Urinary bladder (tissue), 4 donors: Measurements from ENCODE around the gene ACP1. TPM values are rescaled to one million over a fixed set of nuclear protein-coding genes. Genes with fewer than 3 reads are reported as not detected.

Experiments used
- DNase-seq: peaks from one replicate; pipeline ENCODE4 v3.0.0-alpha.2; 2015; ENCODE audit errors: extremely low spot score
- H3K27ac ChIP-seq: one replicate; pipeline ENCODE4 v1.5.1; 2013; ENCODE audit warnings: low read depth, mild to moderate bottlenecking, moderate library complexity
- H3K36me3 ChIP-seq: one replicate; pipeline ENCODE4 v1.6.1; 2013; ENCODE audit warnings: mild to moderate bottlenecking, moderate library complexity; ENCODE audit not compliant: insufficient read depth
- H3K4me1 ChIP-seq: one replicate; pipeline ENCODE4 v1.6.1; 2013; ENCODE audit warnings: mild to moderate bottlenecking, moderate library complexity; ENCODE audit not compliant: insufficient read depth
- H3K4me3 ChIP-seq: one replicate; pipeline ENCODE4 v1.5.1; 2013; ENCODE audit warnings: low read depth, low read length
- WGBS: extraction: QIAGEN DNeasy Blood & Tissue Kit; methylation state at CpG from one replicate; pipeline ENCODE4 v1.1.7; 2013; 5-methylcytosine and 5-hydroxymethylcytosine counted together
- polyA plus RNA-seq: library from polyadenylated mRNA; stranded (reverse); fragments of 200-250 nt; gene quantifications from one replicate; pipeline ENCODE4 v1.2.3, GENCODE V29; 2013
- total RNA-seq: library from RNA; depleted of rRNA; stranded (reverse); fragments of >200 nt; gene quantifications from one replicate; pipeline ENCODE4 v1.2.3, GENCODE V29; 2014
- donor health status: healthy with polysubstance abuse.
- donor health status: healthy.

ACP1 gene
- total and polyA plus RNA-seq, 2 donors: 84.5 to 132 TPM

DNA sequence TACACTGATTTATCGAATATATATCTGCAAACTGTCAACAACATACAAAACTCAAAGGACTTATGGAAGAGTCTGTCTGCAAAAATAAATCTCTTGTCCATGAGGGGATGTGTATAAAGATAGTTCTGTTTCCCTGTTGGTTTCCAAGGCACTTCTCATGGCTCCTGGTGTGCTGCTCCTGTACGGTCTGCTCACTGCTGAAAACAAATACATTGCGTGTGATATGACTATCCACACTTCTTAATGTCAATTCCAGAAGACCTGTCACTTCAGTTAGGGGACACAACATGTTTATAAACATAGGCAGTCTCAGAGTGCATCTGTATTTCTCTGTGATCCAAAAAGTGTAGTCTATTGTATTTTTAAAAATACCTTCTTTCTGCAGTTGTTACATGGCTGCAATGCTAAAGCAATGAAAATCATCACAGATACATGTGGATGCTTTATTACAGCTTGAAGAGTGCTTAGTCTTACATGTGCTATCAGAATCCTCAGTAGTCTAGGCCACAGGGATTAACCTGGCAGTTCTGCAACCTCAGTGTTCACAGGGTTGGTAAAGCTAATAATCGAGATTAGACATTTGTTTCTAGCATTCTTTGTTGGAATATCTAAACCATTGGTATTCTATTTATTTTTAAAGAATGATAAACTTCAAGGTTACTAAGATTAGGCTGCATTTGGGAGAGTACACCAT, 15.4 kb downstream of the ACP1 start:
- peaks cover 2% of the 10 kb centered on the region for H3K36me3 ChIP-seq
- no peak overlapping the region for H3K4me3 ChIP-seq
- H3K4me1 ChIP-seq: no peaks in the 10 kb centered on the region
- DNase-seq: no peak
- 80% methylated on average over 4 of the region's 4 CpGs for WGBS
- no peak overlapping the region for H3K27ac ChIP-seq

- H3K36me3 ChIP-seq: no peaks in the 10 kb centered on the region
- no peak overlapping the region for H3K4me3 ChIP-seq
These were observed 15.9 kb downstream of the ACP1 start for GRCh38 chr2:280650-281110.

DNA sequence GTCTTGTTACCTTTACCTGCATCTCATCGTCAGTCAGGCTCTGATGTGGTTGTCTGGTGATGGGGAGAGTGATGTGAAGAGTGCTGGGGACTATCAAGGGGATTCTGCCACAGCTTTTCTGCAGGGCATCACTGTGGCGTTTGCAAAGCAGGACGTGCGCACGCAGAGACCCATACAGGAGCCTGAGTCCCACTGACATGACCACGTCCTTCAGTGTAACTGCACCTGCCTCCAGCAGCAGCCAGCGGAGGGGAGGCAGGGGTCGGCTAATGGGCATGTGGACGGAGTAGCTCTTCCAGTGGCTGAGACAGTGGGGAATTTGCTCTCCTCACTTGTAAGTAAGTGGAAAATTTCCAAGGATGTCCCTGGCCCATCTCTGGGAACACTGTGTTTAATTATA, 16.6 kb downstream of the ACP1 start:
- H3K4me1 ChIP-seq: no peaks in the 10 kb centered on the region
- no peak overlapping the region for H3K27ac ChIP-seq
- H3K4me3 ChIP-seq: no peak overlapping the region
- H3K36me3 ChIP-seq: no peaks in the 10 kb centered on the region
- no peak for DNase-seq
- 92% methylated on average over 9 of the region's 9 CpGs for WGBS

More at GRCh38 chr2:280650-281110, 15.9 kb downstream of the ACP1 start:
- no peak for DNase-seq
- Histone ChIP-seq H3K27ac (no peak overlapping the region), H3K4me1 (no peaks in the 10 kb centered on the region)
- WGBS: 80% methylated on average over 7 of the region's 7 CpGs

GRCh38 chr2:282371-283263, 17.9 kb downstream of the ACP1 start:
- no peak for DNase-seq
- no peak overlapping the region for H3K4me3 ChIP-seq
- H3K4me1 ChIP-seq: no peaks in the 10 kb centered on the region
- WGBS: 94% methylated on average over 12 of the region's 12 CpGs
- no peaks in the 10 kb centered on the region for H3K36me3 ChIP-seq
- H3K27ac ChIP-seq: no peak overlapping the region

DNA sequence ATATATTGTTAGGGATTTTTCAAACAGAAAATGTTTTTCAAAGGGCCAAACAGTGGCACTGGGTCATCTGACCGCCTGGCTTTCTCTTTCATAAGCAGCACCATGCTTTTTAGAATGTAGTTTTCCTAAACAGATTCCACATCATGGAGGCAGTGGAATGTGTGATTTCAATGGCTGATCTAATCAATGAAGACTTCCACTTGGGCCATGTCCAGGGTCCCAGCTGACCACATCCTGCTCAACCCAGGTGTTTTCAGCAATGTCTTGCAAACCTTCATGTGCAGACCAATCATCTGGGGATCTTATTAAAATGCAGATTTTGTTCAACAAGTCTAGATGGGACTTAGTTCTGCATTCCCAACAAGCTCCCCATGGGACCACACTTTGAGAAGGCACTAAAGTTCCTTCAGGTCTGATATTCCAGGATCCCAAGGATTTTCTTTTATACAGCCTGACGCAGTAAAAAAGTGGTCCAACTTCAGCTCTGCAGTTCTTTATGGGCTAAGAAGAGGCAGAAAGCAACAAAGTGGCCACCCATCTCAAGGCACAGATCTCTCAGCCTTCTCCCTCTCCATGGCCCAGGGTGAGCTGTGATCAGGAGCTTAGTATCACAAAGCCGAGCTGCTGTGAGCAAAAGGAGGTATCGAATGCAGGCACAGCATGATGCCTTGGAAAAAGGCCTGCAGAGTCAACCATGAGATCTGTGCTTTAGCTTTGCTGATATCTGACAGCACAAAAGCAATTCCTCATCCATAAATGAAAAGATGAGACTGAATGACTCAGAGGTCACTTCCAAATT, 19.4 kb downstream of the ACP1 start:
- Histone ChIP-seq H3K27ac (no peak overlapping the region), H3K36me3 (no peaks in the 10 kb centered on the region), H3K4me1 (peaks cover 4% of the 10 kb centered on the region), H3K4me3 (no peak overlapping the region)
- 86% methylated on average over 4 of the region's 4 CpGs for WGBS
- no peak for DNase-seq

DNA sequence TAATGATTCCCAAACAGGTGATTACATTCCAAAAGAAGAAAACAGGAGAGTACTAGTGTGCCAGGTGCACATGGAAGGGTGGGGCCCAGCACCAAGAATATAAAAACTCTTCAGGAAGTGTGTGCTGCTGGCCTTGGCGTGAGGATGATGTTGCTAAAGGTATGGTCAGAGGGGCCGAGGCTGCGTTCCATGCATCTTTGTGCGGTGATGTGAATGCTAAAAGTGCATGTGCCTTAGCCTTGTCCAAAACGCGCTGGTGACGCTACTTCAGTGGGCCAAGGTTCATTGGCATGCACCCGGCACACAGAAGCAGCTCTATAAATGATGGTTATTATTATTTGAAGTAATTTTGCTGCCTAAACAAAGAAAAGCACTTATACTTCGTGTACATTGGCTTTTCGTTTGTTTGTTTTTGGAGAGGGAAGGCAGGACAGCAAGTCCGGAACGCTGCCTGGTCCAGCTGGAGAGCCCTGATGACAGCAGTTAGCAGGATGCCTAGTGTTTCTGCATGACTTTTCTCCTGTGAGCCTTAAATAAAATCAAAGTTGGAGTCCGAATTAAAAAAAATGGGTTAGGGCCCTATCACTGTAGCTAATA, 20.2 kb downstream of the ACP1 start:
- H3K4me1 ChIP-seq: peaks cover 4% of the 10 kb centered on the region
- WGBS: 78% methylated on average over 13 of the region's 13 CpGs
- no peak overlapping the region for H3K4me3 ChIP-seq
- H3K27ac ChIP-seq: no peak overlapping the region
- no peaks in the 10 kb centered on the region for H3K36me3 ChIP-seq
- no peak for DNase-seq

- WGBS: 59% methylated on average over 1 of the region's 1 CpG
- Histone ChIP-seq H3K4me3 (no peak overlapping the region), H3K27ac (no peak overlapping the region), H3K36me3 (no peaks in the 10 kb centered on the region), H3K4me1 (peaks cover 4% of the 10 kb centered on the region)
- no peak for DNase-seq
These were observed 20.8 kb downstream of the ACP1 start for GRCh38 chr2:285531-285930.

GRCh38 chr2:286035-286434, 21.3 kb downstream of the ACP1 start:
- H3K27ac ChIP-seq: no peak overlapping the region
- no peaks in the 10 kb centered on the region for H3K36me3 ChIP-seq
- H3K4me1 ChIP-seq: peaks cover 4% of the 10 kb centered on the region
- WGBS: 85% methylated on average over 6 of the region's 6 CpGs
- no peak for DNase-seq
- H3K4me3 ChIP-seq: no peak overlapping the region

DNA sequence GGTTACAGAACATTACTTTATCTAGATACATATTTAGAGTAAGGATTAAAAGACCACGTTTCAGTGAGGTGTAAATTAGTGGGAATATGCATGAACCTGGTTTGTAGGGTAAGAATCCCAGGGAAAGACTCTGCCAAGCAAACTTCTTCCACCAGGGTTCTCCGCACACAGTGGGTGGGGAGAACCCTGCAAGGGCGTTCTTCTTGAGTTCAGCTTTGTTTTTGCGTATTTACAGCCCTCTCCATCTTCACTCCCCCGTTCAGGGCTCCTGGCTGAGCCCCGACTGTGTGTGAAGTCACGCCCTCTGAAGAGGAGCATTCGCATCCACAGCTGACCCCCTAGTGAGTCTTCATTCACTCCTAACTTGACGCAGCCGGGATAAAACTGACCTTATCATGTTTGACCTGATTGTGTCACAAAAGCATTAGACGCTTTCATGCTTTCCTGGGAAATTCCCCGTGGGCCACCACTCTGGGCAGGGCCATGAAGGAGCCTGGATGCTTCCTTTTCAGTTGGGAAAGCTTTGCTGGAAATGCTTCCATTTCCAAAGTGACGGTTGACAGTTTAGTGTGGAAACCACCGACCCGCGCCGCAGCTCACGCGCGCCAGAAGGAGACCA, 22.1 kb downstream of the ACP1 start:
- H3K36me3 ChIP-seq: no peaks in the 10 kb centered on the region
- no peak for DNase-seq
- H3K4me1 ChIP-seq: peaks cover 4% of the 10 kb centered on the region
- no peak overlapping the region for H3K27ac ChIP-seq
- H3K4me3 ChIP-seq: peak overlapping the region; percentile 64
- WGBS: 26% methylated on average over 20 of the region's 20 CpGs

DNA sequence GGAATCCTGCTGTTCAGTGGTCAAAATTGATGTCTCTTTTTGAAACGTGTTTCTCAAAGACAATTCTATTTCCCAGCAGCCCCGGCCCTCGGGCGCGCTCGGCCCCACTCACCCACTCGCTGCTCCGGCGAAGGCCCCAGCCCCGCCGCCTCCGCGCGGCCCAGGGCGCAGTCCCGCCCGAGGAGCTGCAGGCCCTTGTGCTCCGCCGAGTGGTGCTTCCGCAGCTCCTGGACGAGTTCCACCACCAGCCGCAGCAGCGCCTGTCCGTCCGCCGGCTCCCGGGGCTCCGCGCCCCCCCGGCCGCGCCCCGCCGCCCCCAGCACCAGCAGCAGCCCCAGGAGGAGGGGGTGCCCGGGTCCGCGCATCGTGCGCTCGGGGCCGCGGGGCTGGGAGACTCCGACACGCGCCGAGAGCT, 22.7 kb downstream of the ACP1 start:
- Histone ChIP-seq H3K4me3 (peak overlapping the region; percentile 64), H3K27ac (no peak overlapping the region), H3K36me3 (no peaks in the 10 kb centered on the region), H3K4me1 (peaks cover 4% of the 10 kb centered on the region)
- WGBS: under 1% methylated on average over 46 of the region's 46 CpGs
- DNase-seq: no peak

DNA sequence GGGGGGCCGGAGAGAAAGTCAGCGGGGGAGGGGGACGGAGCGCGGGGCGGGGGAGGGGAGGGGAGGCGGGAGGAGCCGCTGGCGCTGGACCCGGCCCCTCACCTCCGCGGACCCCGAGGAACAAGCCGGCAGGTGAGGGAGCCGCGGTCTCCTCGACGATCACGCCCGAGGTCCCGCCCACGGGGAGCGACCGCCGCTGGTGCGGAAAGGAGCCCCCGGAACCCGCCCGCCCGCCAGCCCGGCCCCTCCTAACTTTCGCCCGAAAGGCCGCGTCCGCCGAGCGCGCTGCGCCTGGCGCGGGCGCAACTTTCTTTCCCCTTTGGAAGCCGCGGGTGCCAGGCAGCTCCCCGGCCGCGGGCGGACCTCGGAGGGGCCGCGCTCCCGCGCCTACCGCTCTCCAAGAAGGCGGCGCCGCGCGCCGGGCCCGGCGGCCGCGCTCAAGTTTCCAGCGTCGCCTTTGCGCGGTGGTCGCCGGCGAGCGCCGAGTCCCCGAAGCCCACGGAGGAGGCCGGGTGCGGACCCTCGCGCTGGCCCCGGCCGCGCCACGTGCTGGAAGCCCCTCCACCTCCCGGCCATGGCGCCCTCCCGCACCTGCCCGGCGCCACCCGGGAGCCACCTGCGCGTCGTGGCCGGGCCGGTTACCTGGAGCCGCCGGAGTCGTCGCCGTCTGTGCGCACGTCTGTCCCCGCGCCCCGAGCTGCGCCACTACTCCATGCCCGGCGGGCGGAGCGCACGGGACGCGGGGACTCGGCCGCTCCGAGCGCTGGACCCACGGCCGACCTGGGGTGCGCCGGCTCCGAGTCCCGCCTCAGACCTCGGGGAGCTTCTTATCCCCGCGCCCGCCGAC, 23.4 kb downstream of the ACP1 start, which contains the start of gene ALKAL2:
TSS of gene ALKAL2 (minus strand) at position 181 of the 847 bp plus-strand sequence. CDS start 256 bp downstream, outside the sequence.
- H3K4me1 ChIP-seq: peaks cover 4% of the 10 kb centered on the region
- no peaks in the 10 kb centered on the region for H3K36me3 ChIP-seq
- DNase-seq: no peak
- no peak within 1 kb of the TSS for H3K27ac ChIP-seq
- WGBS: under 1% methylated on average over 124 of the region's 128 CpGs
- peak within 1 kb of the TSS; percentile 64 for H3K4me3 ChIP-seq

GRCh38 chr2:288758-289361, 24.1 kb downstream of the ACP1 start:
- DNase-seq: no peak
- no peak overlapping the region for H3K27ac ChIP-seq
- 2% methylated on average over 38 of the region's 42 CpGs for WGBS
- peak overlapping the region; percentile 64 for H3K4me3 ChIP-seq
- peaks cover 4% of the 10 kb centered on the region for H3K4me1 ChIP-seq
- no peaks in the 10 kb centered on the region for H3K36me3 ChIP-seq
